ENCODE measurements around the gene RPS27L.

- no peak for TF ChIP-seq CTCF (IDR thresholded peaks at IDR 0.05; ENCODE audit: poor library complexity)
- TF ChIP-seq EZH2 (IDR thresholded peaks at IDR 0.05; ENCODE audit: borderline replicate concordance), result no peak
- TF ChIP-seq EZH2phosphoT487 (IDR thresholded peaks at IDR 0.05; ENCODE audit: low read depth, severe bottlenecking, unreplicated experiment), result no peak
Measured at GRCh38 chr15:63188926-63189871, 31.9 kb upstream of the RPS27L start, which contains the start of gene RAB8B.
